Measurements from ENCODE around the gene IL1RAPL1.
A peak's percentile ranks its signal among the peaks of the same experiment; 100 is the strongest.
"Not testable (repeated sequence)": the region's sequence is repeated elsewhere in the genome, so short reads cannot be mapped to it uniquely, and the experiment has no call there.

IL1RAPL1 gene

GRCh38 chrX:28997706-28998463 lies 410.6 kb downstream of the IL1RAPL1 start:
- DNase-seq, result peak; percentile 25

- DNase-seq, result no peak
Observed at GRCh38 chrX:28998609-28999135, 411.4 kb downstream of the IL1RAPL1 start.

DNA sequence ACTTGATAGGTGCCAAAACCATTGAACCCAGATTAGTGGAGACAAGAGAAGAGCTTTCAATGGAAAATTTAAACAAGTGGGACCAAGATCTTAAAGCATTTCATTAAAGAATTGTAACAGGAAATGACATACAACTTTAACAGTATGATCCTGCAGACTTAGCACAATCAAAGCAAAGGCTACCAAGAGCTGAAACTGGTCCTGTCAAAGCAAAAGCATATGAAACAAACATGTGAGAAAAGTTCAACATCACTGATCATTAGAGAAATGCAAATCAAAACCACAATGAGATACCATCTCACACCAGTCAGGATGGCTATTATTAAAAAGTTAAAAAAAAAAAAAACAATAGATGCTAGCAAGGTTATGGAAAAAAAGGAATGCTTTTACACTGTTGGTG lies 425.6 kb downstream of the IL1RAPL1 start:
- no peak for DNase-seq

GRCh38 chrX:29023207-29023606 lies 436.0 kb downstream of the IL1RAPL1 start:
- no peak for DNase-seq

DNA sequence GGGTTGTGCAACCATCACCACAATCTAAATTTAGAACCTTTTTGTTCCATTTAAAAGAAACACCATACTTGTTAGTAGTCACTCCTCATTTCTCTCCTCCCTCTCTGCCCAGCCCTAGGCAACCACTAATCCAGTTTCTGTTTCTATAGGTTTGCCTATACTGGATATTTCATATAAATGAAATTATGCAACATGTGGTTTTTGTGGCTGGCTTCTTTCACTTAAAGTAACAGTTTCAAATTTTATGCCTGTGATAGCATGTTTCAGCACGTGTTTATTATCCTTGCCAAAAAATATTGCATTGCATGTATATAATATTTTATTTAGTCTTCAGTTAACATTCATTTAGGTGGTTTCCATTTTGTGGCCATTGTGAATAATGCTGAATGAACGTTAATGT lies 437.6 kb downstream of the IL1RAPL1 start:
- DNase-seq, result no peak

DNA sequence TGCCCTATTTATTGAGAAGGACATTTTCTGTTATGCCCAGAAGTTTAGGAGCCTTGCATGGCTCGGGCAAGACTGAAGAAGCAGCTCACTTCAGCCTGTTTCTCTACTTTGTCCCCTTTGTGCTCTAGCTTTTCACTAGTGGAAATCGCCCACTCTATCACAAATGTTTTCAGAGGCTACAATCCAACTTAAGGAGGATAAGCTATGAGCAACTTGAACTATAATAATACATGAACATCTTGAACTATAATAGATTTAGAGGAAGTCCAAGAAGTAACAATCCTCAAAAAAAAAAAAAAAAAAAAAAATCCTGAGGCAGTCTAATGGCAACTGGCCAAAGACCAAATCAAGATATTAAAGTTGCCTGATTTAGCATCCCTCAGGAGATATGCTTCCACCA lies 452.3 kb downstream of the IL1RAPL1 start:
- no peak for DNase-seq

- DNase-seq, result no peak
Observed at GRCh38 chrX:29040160-29040559, 452.9 kb downstream of the IL1RAPL1 start.

- DNase-seq, result no peak
Observed at GRCh38 chrX:29042341-29042740, 455.1 kb downstream of the IL1RAPL1 start.

DNA sequence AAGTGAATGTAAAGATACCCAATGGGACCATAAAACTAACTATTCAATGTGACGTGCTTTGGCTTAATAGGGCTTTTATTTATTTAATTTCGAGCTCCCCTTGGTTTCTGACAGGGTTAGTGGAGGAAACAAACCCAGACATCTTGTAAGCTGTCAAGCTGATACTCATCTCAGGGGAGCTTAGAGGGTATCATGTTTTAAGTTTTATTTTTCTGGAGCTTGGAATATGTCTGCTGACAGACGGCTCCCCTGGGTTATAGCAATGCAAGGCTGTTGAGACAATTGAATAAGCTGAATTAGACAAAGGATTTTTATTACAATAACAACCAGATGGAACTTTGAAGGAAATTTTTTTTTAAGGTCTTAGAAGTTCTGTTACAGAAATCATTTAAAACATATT lies 456.5 kb downstream of the IL1RAPL1 start:
- DNase-seq, result peak; percentile 19

DNA sequence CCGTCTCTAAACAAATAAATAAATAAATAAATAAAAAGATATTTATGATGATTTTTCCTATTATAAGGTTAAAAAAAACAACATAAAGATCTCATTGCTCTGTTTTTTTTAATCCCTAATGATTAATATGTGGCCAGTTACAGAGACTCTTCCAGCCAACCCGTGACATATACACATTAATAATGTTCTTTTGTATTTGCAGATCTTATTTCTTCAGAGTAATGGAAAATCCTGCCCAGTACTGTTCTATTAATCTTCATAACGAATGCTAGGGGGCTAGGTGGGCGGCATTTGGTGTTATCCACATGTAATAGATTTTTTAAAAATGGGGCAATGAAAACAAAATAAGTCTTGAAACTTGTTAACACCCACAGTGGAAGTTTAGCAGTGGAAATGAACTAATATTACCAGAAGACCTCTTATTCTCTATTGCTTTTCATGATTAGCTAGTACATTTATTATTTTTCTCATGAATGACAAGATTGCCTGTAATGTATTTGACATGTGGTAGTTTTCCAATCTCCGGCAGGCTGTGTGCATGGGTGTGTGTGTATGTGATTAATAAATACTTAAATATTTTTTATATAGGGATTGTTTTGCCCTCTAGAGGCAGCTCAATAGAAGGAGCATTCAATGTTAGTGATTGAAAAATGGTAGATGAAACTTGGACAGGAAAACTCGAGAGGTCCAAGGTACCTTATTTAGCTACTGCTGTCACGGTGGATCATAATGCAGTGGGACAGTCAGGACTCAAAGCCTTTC lies 457.4 kb downstream of the IL1RAPL1 start:
- DNase-seq, result no peak

DNA sequence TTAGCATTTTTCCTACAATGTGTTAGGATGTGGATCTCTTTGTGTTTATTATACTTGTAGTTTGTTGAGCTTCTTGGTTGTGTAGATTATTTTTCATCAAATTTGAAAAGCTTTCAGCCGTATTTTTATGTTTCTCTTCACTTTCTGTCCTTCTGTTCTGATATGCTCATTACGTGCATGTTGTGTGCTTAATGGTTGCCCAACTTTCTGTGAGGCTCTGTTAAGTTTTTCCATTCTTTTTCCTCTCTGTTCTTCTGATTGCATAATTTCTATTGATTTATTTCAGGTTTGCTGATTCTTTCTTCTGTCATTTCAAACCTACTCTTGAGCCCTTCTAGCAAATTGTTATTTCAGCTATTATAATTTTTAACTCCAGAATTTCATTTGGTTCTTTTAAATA lies 478.2 kb downstream of the IL1RAPL1 start:
- no peak for DNase-seq

DNA sequence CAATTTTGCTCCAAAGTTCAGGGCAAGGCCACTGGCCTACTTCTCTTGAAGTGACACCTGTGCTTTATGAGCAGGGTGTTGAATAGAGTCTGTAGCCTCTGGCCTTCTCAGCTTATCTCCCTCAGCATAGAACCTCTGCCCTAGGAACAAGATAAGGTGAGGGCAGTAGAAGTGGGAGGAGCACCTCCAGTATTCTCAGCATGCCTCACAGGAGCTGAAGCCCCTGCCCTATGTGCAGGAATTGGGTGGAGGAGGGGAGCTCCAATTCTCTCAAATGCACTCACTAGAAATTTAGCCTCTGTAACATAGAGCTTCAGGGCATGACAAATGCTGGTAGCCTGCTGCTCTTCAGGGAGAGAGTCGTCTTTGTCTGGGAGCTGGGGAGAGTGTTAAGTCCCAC lies 479.3 kb downstream of the IL1RAPL1 start:
- DNase-seq, result no peak

GRCh38 chrX:29067351-29067750 lies 480.1 kb downstream of the IL1RAPL1 start:
- no peak for DNase-seq

GRCh38 chrX:29071525-29072320 lies 484.5 kb downstream of the IL1RAPL1 start:
- no peak for DNase-seq

DNA sequence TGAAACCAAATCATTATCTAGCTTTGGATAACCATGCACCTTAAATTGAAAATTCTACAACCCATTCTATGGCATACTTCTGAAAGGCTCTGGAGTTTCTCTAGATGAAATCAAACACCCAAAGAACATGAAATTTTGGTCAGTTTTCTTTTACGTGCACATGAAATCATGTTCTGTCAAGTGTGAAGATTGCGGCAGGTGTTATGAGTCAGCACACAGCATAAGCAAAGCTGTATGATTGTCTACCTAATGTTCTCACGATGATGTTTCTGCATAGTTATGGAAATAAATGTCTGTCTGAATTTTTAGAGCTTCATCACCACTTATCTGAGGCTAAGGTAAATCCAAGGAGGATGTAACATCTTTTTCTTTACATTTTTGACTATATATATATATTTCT lies 495.3 kb downstream of the IL1RAPL1 start:
- no peak for DNase-seq

- DNase-seq, result no peak
Observed at GRCh38 chrX:29083823-29084222, 496.6 kb downstream of the IL1RAPL1 start.

DNA sequence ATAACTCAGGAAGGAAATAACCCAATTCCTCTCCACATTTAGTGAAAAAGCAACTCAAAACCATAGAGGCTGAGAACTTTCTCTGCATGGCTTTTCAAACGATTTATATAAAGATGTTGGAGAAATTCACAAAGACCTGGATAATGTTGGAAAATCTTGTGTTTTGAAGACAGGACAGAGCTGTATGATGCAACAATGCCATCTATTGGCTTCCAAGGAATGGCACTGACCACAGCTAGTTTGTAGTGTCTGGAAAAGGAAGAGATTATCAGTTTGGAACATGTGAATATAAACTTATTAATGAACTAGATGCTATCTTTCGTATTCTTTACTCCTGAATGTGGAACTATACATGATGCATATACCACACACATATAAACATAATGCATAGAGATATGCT lies 503.6 kb downstream of the IL1RAPL1 start:
- DNase-seq, result no peak

GRCh38 chrX:29107231-29107630 lies 520.0 kb downstream of the IL1RAPL1 start:
- DNase-seq, result no peak

- no peak for DNase-seq
Observed at GRCh38 chrX:29110041-29110440, 522.8 kb downstream of the IL1RAPL1 start.

DNA sequence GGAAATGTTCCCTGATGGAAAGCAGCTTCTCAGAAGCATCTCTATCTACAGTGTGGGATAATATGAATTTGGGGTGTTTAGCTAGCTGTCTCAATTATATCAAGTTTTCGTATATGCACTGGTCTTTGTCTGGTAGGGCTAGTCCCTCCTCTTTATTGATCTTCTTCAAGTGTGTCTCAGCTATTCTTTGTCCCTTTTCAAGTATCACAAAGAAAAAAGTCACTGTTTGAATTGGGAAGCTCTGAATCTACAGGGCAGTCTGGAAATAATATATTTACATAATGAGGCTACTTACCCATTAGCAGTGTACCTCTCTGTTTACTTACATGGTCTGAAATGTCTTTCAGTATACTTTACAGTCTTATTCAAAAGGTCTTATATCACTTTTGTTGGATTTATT lies 526.0 kb downstream of the IL1RAPL1 start:
- DNase-seq, result no peak

DNA sequence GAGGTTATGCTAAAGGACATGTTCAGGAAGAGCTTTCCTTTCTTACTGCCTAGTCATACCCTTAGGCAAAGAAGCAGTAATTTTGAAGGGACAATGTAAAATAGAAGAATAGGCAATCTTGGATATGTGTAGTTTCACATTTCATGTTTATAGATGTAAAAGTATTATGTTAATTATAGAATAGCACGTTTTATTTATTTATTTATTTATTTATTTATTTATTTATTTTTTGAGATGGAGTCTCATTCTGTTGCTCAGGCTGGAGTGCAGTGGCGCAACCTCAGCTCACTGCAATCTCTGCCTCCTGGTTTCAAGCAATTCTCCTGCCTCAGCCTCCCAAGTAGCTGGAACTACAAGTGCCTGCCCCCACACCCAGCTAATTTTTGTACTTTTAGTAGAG lies 535.6 kb downstream of the IL1RAPL1 start:
- DNase-seq, result not testable (repeated sequence)

- DNase-seq, result no peak
Observed at GRCh38 chrX:29130905-29131304, 543.7 kb downstream of the IL1RAPL1 start.

DNA sequence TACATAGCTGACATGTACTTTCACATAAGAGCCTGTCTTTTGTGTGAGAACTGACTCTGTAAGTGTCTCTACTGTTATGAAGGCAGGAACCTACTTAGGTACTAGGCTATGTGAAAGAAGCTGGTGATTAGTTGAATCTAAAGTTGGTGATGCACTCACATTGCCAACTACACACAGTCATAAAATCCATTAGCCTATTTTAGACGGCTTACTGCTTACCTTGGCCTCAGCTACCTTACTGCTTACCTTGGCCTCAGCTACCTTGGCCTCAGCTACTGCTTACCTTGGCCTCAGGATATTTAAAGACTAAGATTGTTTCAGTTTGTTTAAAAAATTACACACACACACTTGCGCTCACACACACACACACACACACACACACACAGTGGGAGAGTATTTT lies 549.7 kb downstream of the IL1RAPL1 start:
- peak; percentile 29 for DNase-seq

Data from left hindlimb (tissue), 1 donor.